GM06990 (cell line): ENCODE results near the gene MYOD1.

Experiments used
- DNase-seq: peaks from one replicate; pipeline ENCODE4 v3.0.0-alpha.2; 2011; ENCODE audit not compliant: insufficient read length; ENCODE audit errors: extremely low read depth
- H3K27me3 ChIP-seq: replicated peaks from 2 replicates; pipeline ENCODE4 v1.6.0; 2011; ENCODE audit warnings: low read length; ENCODE audit not compliant: control insufficient read depth, insufficient read depth
- H3K36me3 ChIP-seq: 2 replicates; pipeline ENCODE4 v1.5.1; 2011; ENCODE audit warnings: low read length; ENCODE audit not compliant: control insufficient read depth, insufficient read depth
- H3K4me3 ChIP-seq: replicated peaks from 2 replicates; pipeline ENCODE4 v1.5.1; 2011; ENCODE audit warnings: low read depth, mild to moderate bottlenecking, control low read depth, low read length
- CTCF ChIP-seq: IDR thresholded peaks from 2 replicates; pipeline ENCODE4 v1.5.1; 2011; ENCODE audit warnings: low read length, control low read depth, mild to moderate bottlenecking, inconsistent platforms; ENCODE audit not compliant: insufficient read depth, poor library complexity, severe bottlenecking

MYOD1 gene

GRCh38 chr11:17684550-17684949 is 34.8 kb upstream of the MYOD1 start:
- TF ChIP-seq CTCF: no peak
- H3K27me3 ChIP-seq: no peaks in the 10 kb centered on the region; the same call in none of the 2 replicates
- no peak for DNase-seq
- H3K4me3 ChIP-seq: no peak overlapping the region
- no peaks in the 10 kb centered on the region for H3K36me3 ChIP-seq

GRCh38 chr11:17686231-17686980 is 33.0 kb upstream of the MYOD1 start:
- TF ChIP-seq CTCF: no peak
- Histone ChIP-seq H3K27me3 (no peaks in the 10 kb centered on the region; the same call in none of the 2 replicates), H3K36me3 (no peaks in the 10 kb centered on the region), H3K4me3 (no peak overlapping the region)
- DNase-seq: no peak

- Histone ChIP-seq H3K4me3 (no peak overlapping the region), H3K36me3 (no peaks in the 10 kb centered on the region), H3K27me3 (peaks cover 4% of the 10 kb centered on the region)
- DNase-seq: no peak
- no peak for TF ChIP-seq CTCF
These were observed 31.3 kb upstream of the MYOD1 start for GRCh38 chr11:17687946-17688670.

- no peak for DNase-seq
- Histone ChIP-seq H3K36me3 (no peaks in the 10 kb centered on the region), H3K27me3 (peaks cover 4% of the 10 kb centered on the region), H3K4me3 (no peak overlapping the region)
- no peak for TF ChIP-seq CTCF
These were observed 27.8 kb upstream of the MYOD1 start for GRCh38 chr11:17691550-17691949.

- peaks cover 4% of the 10 kb centered on the region for H3K27me3 ChIP-seq
- no peak for TF ChIP-seq CTCF
- H3K4me3 ChIP-seq: no peak overlapping the region
- DNase-seq: no peak
- no peaks in the 10 kb centered on the region for H3K36me3 ChIP-seq
These were observed 27.4 kb upstream of the MYOD1 start for GRCh38 chr11:17691976-17692375.
